GM12878 (cell line): ENCODE measurements around the gene POLR3E.

ENCODE experiments used
- DPF2 ChIP-seq: fragments of 450-650 bp; IDR thresholded peaks from 2 replicates; pipeline ENCODE4 v1.6.1; 2017; ENCODE audit warnings: mild to moderate bottlenecking
- EZH2 ChIP-seq: IDR thresholded peaks from 2 replicates; pipeline ENCODE4 v1.6.1; 2012; ENCODE audit warnings: low read depth, mild to moderate bottlenecking, control low read depth, inconsistent platforms, low read length, borderline replicate concordance; ENCODE audit not compliant: control insufficient read depth
- HCFC1 ChIP-seq: fragments of 150-350 bp; IDR thresholded peaks from 2 replicates; pipeline ENCODE4 v1.6.1; 2014; ENCODE audit warnings: low read length
- MXI1 ChIP-seq: fragments of 150-350 bp; IDR thresholded peaks from 2 replicates; pipeline ENCODE4 v1.6.1; 2011; ENCODE audit warnings: low read depth, mild to moderate bottlenecking, inconsistent platforms, low read length, improper control_type of control experiment
- NBN ChIP-seq: fragments of 450-650 bp; IDR thresholded peaks from 2 replicates; pipeline ENCODE4 v1.6.1; 2016
- NFYB ChIP-seq: IDR thresholded peaks from 2 replicates; pipeline ENCODE4 v1.6.1; 2011; ENCODE audit warnings: low read depth, mild to moderate bottlenecking, low read length, improper control_type of control experiment, moderate library complexity; ENCODE audit not compliant: insufficient read depth
- NRF1 ChIP-seq: conservative IDR thresholded peaks from 2 replicates; pipeline ENCODE4 v1.6.1; 2011; ENCODE audit warnings: mild to moderate bottlenecking, low read depth, low read length, improper control_type of control experiment
- POLR2A ChIP-seq: IDR thresholded peaks from 2 replicates; pipeline ENCODE4 v1.6.1; 2011; ENCODE audit warnings: low read depth, mild to moderate bottlenecking, low read length
- POLR2AphosphoS5 ChIP-seq: IDR thresholded peaks from 2 replicates; pipeline ENCODE4 v1.6.1; 2011; ENCODE audit warnings: mild to moderate bottlenecking, low read length, inconsistent platforms
- RAD21 ChIP-seq: IDR thresholded peaks from 2 replicates; pipeline ENCODE4 v1.6.1; 2011; ENCODE audit warnings: mild to moderate bottlenecking, low read depth, low read length, moderate library complexity; ENCODE audit not compliant: insufficient read depth
- TF ChIP-seq, protein P1 (sequence below), 3 experiments: IDR thresholded peaks in 2 of 3; conservative IDR thresholded peaks in 1 of 3; 2 replicates each; pipeline ENCODE4 v1.5.1; 2011; ENCODE audit warnings: low read depth in 3 of 3, low read length in 3 of 3, mild to moderate bottlenecking in 3 of 3, control low read depth in 2 of 3, moderate library complexity in 2 of 3, inconsistent platforms in 1 of 3, mixed read lengths in 1 of 3; ENCODE audit not compliant: control insufficient read depth in 2 of 3, insufficient read depth in 1 of 3; ENCODE audit errors: extremely low read depth in 1 of 3
- TF ChIP-seq, protein P2 (sequence below): IDR thresholded peaks from 2 replicates; pipeline ENCODE4 v1.6.1; 2011; ENCODE audit warnings: low read depth, low read length, improper control_type of control experiment, borderline replicate concordance

DNA sequence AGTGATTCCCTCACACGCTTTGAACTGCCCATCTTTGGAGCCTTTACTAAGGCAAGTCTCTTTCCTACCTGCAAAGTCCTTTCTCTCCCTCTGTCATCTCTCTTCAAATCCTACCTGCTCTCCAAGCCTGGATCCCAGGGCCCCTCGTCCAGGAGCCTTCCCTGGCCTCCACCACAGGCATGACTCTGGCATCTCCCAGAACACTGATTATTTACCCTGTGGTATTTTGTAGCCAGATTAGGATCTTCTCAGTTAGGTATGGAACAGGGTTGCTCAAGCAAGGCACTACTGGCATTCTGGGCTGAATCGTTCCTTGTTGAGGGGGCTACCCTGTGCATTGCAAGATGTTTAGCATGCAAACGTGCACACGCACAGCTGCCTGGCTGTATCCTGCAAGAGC lies 31.9 kb upstream of the POLR3E start:
- TF ChIP-seq POLR2A (no peak), NBN (no peak), EZH2 (no peak), NFYB (no peak), POLR2AphosphoS5 (no peak), NRF1 (no peak), RAD21 (no peak), MXI1 (no peak), DPF2 (no peak), HCFC1 (no peak)
- TF ChIP-seq, protein P1, sequence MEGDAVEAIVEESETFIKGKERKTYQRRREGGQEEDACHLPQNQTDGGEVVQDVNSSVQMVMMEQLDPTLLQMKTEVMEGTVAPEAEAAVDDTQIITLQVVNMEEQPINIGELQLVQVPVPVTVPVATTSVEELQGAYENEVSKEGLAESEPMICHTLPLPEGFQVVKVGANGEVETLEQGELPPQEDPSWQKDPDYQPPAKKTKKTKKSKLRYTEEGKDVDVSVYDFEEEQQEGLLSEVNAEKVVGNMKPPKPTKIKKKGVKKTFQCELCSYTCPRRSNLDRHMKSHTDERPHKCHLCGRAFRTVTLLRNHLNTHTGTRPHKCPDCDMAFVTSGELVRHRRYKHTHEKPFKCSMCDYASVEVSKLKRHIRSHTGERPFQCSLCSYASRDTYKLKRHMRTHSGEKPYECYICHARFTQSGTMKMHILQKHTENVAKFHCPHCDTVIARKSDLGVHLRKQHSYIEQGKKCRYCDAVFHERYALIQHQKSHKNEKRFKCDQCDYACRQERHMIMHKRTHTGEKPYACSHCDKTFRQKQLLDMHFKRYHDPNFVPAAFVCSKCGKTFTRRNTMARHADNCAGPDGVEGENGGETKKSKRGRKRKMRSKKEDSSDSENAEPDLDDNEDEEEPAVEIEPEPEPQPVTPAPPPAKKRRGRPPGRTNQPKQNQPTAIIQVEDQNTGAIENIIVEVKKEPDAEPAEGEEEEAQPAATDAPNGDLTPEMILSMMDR (IDR thresholded peaks at IDR 0.05 in 2 of 3, conservative IDR thresholded peaks at IDR 0.05 in 1 of 3; ENCODE audit: control insufficient read depth in 2 of 3, extremely low read depth in 1 of 3, insufficient read depth in 1 of 3, low read depth in 3 of 3, low read length in 3 of 3) = no peak
- TF ChIP-seq, protein P2, sequence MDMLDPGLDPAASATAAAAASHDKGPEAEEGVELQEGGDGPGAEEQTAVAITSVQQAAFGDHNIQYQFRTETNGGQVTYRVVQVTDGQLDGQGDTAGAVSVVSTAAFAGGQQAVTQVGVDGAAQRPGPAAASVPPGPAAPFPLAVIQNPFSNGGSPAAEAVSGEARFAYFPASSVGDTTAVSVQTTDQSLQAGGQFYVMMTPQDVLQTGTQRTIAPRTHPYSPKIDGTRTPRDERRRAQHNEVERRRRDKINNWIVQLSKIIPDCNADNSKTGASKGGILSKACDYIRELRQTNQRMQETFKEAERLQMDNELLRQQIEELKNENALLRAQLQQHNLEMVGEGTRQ = no peak
